Measurements from ENCODE around the gene THUMPD3.

Gene THUMPD3

DNA sequence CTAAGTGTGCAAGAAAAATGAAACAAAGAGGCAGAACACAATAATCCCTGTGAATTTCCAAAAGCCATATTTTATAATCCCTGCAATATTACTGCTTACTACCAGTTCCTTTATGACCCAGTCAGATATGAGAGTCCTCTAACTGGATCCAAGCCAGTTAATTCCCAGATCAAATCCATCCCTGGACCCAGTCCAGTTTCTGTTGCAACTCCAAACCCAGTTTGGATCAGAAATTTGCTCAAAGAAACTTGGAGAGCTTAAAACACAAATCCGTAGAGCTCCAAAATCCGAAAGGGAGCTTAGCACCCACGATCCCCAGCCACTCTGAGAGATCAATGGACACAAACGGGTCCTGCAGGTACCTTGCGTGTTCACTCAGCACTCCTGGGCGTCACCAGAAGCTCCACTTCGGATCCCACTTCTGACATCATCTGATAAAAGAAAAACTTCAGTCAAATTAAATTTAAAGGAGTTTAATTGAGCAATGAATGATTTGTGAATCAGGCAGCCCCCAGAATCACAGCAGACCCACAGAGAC lies 32.6 kb upstream of the THUMPD3 start:
- H3K4me3 ChIP-seq (ENCODE audit: control insufficient read depth, low read depth, low read length) = no peak overlapping the region
- DNase-seq (ENCODE audit: low read depth) = no peak
- TF ChIP-seq, protein P1, sequence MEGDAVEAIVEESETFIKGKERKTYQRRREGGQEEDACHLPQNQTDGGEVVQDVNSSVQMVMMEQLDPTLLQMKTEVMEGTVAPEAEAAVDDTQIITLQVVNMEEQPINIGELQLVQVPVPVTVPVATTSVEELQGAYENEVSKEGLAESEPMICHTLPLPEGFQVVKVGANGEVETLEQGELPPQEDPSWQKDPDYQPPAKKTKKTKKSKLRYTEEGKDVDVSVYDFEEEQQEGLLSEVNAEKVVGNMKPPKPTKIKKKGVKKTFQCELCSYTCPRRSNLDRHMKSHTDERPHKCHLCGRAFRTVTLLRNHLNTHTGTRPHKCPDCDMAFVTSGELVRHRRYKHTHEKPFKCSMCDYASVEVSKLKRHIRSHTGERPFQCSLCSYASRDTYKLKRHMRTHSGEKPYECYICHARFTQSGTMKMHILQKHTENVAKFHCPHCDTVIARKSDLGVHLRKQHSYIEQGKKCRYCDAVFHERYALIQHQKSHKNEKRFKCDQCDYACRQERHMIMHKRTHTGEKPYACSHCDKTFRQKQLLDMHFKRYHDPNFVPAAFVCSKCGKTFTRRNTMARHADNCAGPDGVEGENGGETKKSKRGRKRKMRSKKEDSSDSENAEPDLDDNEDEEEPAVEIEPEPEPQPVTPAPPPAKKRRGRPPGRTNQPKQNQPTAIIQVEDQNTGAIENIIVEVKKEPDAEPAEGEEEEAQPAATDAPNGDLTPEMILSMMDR (IDR thresholded peaks at IDR 0.05; ENCODE audit: control insufficient read depth, insufficient read depth, low read depth, low read length, missing control alignments) = no peak

DNA sequence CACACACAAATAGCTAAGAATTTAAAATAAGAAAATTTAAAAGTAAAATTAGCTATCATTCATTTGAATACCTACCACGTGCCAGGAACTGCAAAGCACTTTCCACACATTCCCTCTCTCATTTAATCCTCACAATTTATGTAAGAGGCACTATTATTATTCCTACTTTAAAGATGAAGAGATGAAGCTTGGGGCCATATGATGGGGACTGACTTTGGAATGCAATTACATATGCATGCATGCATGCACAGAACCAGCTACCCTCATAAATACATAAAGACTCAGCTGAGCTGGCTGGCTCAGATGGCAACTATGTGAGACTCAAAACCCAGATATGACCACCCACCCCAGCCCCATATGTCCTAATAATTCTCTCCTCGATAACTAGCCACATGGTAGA lies 31.7 kb upstream of the THUMPD3 start:
- TF ChIP-seq, protein P1 (IDR thresholded peaks at IDR 0.05; ENCODE audit: control insufficient read depth, insufficient read depth, low read depth, low read length, missing control alignments) = no peak
- H3K4me3 ChIP-seq (ENCODE audit: control insufficient read depth, low read depth, low read length) = no peak overlapping the region
- no peak for DNase-seq (ENCODE audit: low read depth)

DNA sequence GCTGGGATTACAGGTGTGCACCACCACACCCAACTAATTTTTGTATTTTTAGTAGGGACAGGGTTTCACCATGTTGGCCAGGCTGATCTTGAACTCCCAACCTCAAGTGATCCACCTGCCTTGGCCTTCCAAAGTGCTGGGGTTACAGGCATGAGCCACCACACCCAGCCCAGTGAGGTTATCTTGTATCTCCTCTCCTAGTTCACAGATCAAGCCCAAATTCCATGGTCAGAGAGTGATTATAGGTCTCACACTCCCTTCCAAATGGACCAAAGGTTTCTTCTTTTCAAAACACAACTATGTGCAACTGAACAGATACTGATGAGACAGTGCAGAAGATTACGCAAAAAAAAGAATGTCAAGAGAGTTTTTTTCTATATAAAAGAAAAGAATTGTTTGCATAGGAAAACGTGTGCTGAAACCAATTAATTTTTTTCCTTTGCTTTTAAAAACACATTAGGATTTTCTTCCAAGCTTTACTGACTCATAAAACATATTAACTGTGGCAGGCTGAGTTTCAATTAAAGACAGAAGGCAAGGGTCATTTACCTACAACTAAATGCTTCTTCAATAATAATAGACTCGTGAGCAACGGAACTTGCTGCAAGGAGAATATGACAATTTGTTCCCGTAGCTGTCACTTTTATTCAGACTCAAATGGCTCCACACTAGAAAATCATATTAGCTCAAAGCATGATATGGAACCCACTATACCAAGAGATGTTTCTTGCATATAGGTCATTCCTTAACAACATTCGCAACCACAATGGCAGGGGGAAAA lies 30.4 kb upstream of the THUMPD3 start:
- no peak overlapping the region for H3K4me3 ChIP-seq (ENCODE audit: control insufficient read depth, low read depth, low read length)
- DNase-seq (ENCODE audit: low read depth) = no peak
- TF ChIP-seq, protein P1 (IDR thresholded peaks at IDR 0.05; ENCODE audit: control insufficient read depth, insufficient read depth, low read depth, low read length, missing control alignments) = no peak

DNA sequence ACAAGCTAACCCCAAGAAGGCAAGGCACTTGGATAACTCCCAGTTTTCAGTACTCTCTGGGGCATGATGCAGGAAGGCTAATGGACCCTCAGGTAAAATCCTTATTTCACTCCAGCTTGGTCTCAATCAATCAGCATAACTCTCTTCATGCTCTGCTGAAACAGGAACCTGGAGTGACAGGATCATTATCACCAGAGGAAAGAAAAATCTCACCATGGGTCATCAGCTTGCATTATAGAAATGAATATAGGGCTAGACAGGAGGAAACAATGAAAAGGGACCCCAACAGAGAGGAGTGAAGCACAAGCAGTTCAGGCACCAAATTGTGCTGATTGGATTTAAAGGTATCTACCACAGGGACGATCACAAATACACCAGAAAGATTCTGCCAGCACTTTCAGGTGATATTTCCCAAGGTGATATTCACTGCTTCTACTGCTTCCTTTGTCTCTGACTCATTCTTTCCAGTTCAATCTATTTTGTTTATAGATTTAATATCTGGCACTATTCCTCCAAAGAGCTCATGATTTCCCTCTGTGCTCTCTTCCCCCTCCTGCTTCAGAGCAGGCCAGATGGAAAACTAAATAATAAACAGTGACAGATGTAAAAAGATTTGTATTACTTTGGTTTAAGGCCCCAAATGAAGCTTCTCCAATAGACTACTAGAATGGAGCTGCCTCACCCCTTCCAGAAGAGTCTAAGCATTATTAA lies 22.9 kb upstream of the THUMPD3 start:
- no peak for DNase-seq (ENCODE audit: low read depth)
- H3K4me3 ChIP-seq (ENCODE audit: control insufficient read depth, low read depth, low read length) = no peak overlapping the region
- TF ChIP-seq, protein P1 (IDR thresholded peaks at IDR 0.05; ENCODE audit: control insufficient read depth, insufficient read depth, low read depth, low read length, missing control alignments) = no peak

DNA sequence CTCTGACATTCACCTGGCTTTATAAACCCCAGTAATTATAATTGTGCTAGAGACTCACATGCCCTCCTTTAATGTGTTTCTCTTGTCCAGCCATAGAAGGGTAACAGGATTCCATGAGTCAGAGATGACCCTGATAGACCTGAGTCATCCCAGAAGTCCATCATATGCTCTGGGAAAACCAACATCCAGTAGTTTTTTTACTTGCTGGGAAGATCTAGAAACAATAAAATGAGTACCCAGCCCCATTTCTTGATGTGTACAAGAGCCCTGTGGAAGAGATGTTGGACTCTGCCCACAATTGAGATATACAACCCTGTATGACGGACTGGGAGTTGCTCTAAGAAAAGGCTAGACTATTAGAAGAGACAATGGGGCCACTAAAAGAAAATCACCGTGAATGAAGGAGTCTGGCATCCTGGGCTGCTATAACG lies 22.4 kb upstream of the THUMPD3 start:
- TF ChIP-seq, protein P1 (IDR thresholded peaks at IDR 0.05; ENCODE audit: control insufficient read depth, insufficient read depth, low read depth, low read length, missing control alignments) = no peak

GRCh38 chr3:9342696-9343095 lies 20.2 kb upstream of the THUMPD3 start:
- DNase-seq (ENCODE audit: low read depth) = no peak

More for the DNA sequence above, 22.4 kb upstream of the THUMPD3 start:
- DNase-seq (ENCODE audit: low read depth) = peak; percentile 52
- no peak overlapping the region for H3K4me3 ChIP-seq (ENCODE audit: control insufficient read depth, low read depth, low read length)

More at GRCh38 chr3:9342696-9343095, 20.2 kb upstream of the THUMPD3 start:
- TF ChIP-seq, protein P1 (IDR thresholded peaks at IDR 0.05; ENCODE audit: control insufficient read depth, insufficient read depth, low read depth, low read length, missing control alignments) = no peak
- no peak overlapping the region for H3K4me3 ChIP-seq (ENCODE audit: control insufficient read depth, low read depth, low read length)
